Coronary artery (tissue), 2 donors: ENCODE data around the gene NUMA1.

Experiments used
- DNase-seq: peaks from one replicate; pipeline ENCODE4 v3.0.0-alpha.2; 2017; ENCODE audit warnings: low spot score
- H3K27ac ChIP-seq, 2 donors: fragments of 200-600 bp; sonication (generic); one replicate each; pipeline ENCODE4 v1.5.1; 2016 to 2019
- H3K4me3 ChIP-seq: fragments of 200-600 bp; sonication (generic); 2 replicates; pipeline ENCODE4 v1.5.1; 2016; ENCODE audit warnings: mild to moderate bottlenecking, moderate library complexity
- CTCF ChIP-seq: fragments of 200-600 bp; sonication (generic); IDR thresholded peaks from one replicate; pipeline ENCODE4 v1.5.1; 2019; ENCODE audit warnings: antibody characterized with exemption

Gene NUMA1

GRCh38 chr11:72026090-72026489 lies 54.3 kb downstream of the NUMA1 start:
- Histone ChIP-seq H3K27ac (peak overlapping the region; percentile 12 to 22), H3K4me3 (no peak overlapping the region)
- DNase-seq = no peak
- TF ChIP-seq CTCF = no peak

DNA sequence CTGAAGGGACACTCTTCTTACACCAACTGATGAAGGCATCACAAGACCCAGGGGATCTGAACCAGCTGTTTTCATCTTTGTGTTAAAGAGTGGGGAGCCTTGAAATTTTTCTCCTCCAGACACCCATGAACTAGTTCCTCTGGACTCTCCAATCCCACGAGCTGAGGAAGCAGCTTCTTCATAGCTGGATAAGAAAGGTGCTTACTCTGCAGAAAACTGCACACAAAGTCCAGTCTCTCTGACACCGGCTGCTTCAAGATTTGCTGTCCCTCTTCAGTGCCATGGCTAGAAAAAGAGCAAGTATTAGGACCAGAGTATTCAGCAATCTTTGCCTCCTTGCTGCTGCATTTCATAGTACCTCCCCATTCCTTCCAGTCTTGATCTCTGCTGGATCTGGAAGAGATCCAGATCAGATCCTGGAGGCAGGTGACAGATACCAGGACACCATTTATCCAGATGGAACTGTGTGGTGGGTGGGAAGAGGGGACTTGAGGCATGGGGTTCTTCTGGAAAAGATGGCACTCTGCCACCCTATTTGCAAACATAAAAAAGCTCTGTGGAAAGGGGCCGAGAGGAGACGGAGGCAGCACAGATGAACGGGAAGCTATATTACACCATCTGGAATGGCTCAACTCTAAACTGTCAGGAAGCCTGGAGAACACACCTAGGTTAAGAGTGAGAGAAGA lies 56.1 kb downstream of the NUMA1 start:
- DNase-seq = no peak
- Histone ChIP-seq H3K27ac (no peak overlapping the region), H3K4me3 (no peak overlapping the region)
- TF ChIP-seq CTCF = no peak

- H3K4me3 ChIP-seq = no peak overlapping the region
- DNase-seq = no peak
- H3K27ac ChIP-seq = no peak overlapping the region
- TF ChIP-seq CTCF = no peak
Observed at GRCh38 chr11:72023335-72023734, 57.0 kb downstream of the NUMA1 start.

DNA sequence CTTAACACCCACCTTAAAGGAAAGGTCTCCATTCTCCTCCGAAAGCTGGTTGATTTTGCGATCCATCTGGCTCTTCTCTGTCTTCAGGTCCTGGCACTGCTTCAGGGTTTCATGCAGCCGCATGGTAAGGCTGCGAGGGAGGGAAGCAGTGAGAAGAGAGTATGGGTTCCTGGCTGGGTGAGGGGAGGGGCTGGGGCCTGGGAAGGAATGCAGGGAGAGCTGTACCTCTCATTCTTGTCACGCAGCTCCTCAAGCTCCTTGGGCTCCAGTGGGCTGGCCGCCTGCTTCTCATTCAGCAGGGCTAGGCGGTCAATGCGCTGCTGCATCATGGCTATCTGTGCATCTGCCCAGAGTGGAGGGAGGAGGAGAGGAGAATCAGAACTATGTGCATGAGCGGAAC lies 62.2 kb downstream of the NUMA1 start:
- TF ChIP-seq CTCF = no peak
- H3K4me3 ChIP-seq = no peak overlapping the region
- no peak for DNase-seq
- no peak overlapping the region for H3K27ac ChIP-seq

DNA sequence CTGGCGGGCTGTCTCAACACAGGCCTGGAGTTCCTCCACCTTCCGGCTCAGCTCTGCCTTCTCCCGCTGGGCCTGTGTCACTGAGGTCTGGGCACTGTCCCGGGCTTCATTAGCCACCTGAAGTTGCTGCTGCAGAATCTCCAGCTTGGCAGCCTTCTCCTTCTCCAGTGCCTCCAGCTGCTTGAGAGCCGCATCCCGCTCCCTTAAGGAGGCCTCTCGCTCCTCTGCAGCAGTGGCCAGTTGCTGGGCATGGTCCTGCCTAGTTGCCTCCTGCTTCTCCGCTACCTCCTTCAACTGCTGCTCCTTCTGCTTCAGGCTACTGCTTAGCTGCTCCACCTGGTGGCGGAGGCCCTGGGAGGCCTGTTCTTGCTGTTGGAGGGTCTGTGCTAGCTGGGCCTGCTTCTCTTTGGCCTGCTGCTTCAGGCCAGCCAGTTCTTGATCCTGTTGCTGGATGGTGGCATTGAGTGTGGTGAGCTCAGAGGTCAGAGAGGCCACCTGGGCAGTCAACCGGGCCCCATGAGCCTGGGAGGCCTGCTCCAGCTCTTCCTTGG lies 64.8 kb downstream of the NUMA1 start:
- TF ChIP-seq CTCF = no peak
- Histone ChIP-seq H3K4me3 (no peak overlapping the region), H3K27ac (no peak overlapping the region)
- DNase-seq = peak; percentile 69

DNA sequence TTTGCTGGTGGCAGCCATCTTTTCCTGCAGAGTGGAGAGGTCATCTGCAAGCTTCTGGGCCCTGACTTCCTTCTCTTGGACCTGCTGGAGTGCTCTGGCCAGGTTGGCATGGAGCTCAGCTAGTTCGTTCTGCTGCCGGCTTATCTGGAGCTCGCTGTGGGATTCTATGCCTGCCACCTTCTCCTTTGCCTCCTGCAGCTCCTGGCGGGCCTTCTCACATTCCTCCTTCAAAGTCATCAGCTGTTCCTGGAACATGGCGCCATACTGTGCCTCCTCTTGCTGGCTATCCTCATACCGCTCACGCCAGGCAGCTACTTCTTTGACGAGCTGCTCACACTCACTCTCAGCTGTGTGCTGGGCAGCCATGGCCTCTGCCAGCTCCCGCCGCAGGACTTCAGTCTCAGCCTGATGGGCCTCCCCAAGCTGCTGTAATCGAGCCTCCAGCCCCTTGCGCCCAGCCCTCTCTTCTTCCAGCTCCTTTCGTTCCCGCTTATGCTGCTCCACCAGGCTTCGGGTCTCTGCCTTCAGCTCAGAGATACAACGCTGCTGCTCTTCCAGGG lies 65.5 kb downstream of the NUMA1 start:
- H3K4me3 ChIP-seq = no peak overlapping the region
- peak; percentile 71 for DNase-seq
- no peak for TF ChIP-seq CTCF
- peak overlapping the region in 1 of 2 donors; percentile 58 for H3K27ac ChIP-seq
